SK-N-MC (cell line): ENCODE data around the gene BTBD17.

Experiments used
- EZH2 ChIP-seq: fragments of 200-600 bp; sonication (generic); IDR thresholded peaks from one replicate; pipeline ENCODE4 v1.6.1; 2017; ENCODE audit warnings: antibody characterized with exemption
- POLR2AphosphoS5 ChIP-seq: IDR thresholded peaks from 2 replicates; pipeline ENCODE4 v1.6.1; 2012; ENCODE audit warnings: mild to moderate bottlenecking, low read depth, low read length, borderline replicate concordance

GRCh38 chr17:74383141-74383540 is 21.5 kb upstream of the BTBD17 start:
- TF ChIP-seq POLR2AphosphoS5 (no peak), EZH2 (no peak)
